KMS-11 (cell line): Measurements from ENCODE around the gene LOXL3.
A peak's percentile ranks its signal among the peaks of the same experiment; 100 is the strongest.

Experiments used
- H2AFZ ChIP-seq: fragments of 200-600 bp; sonication (generic); 2 replicates; pipeline ENCODE4 v1.6.1; 2016; ENCODE audit warnings: antibody characterized with exemption, mixed run types, low read depth
- H3K27ac ChIP-seq: fragments of 200-600 bp; sonication (generic); 2 replicates; pipeline ENCODE4 v1.6.1; 2016; ENCODE audit warnings: mild to moderate bottlenecking, mixed run types
- H3K27me3 ChIP-seq: fragments of 200-600 bp; sonication (generic); 2 replicates; pipeline ENCODE4 v1.6.1; 2017; ENCODE audit warnings: mild to moderate bottlenecking, low read depth, mixed run types, moderate library complexity; ENCODE audit not compliant: insufficient read depth
- H3K36me3 ChIP-seq: fragments of 200-600 bp; sonication (generic); 2 replicates; pipeline ENCODE4 v1.6.1; 2017; ENCODE audit warnings: mild to moderate bottlenecking, mixed run types; ENCODE audit not compliant: insufficient read depth
- H3K4me1 ChIP-seq: fragments of 200-600 bp; sonication (generic); 2 replicates; pipeline ENCODE4 v1.6.1; 2016; ENCODE audit warnings: mild to moderate bottlenecking, low read depth, mixed run types; ENCODE audit not compliant: poor library complexity, severe bottlenecking
- H3K4me2 ChIP-seq: fragments of 200-600 bp; sonication (generic); 2 replicates; pipeline ENCODE4 v1.7.0; 2016; ENCODE audit warnings: mild to moderate bottlenecking, mixed run types
- H3K4me3 ChIP-seq: fragments of 200-600 bp; sonication (generic); IDR thresholded peaks from 2 replicates; pipeline ENCODE4 v1.6.1; 2017; ENCODE audit warnings: low read depth, low read length, mixed read lengths; ENCODE audit not compliant: insufficient read depth
- H3K79me2 ChIP-seq: fragments of 200-600 bp; sonication (generic); 2 replicates; pipeline ENCODE4 v1.6.1; 2016; ENCODE audit warnings: low read depth, mixed run types; ENCODE audit not compliant: insufficient read depth
- H3K9ac ChIP-seq: fragments of 200-600 bp; sonication (generic); 2 replicates; pipeline ENCODE4 v1.6.1; 2016; ENCODE audit warnings: mild to moderate bottlenecking, mixed run types
- H4K20me1 ChIP-seq: fragments of 200-600 bp; sonication (generic); 2 replicates; pipeline ENCODE4 v1.6.1; 2016; ENCODE audit warnings: mild to moderate bottlenecking, mixed run types; ENCODE audit not compliant: insufficient read depth
- CTCF ChIP-seq: fragments of 200-600 bp; sonication (generic); conservative IDR thresholded peaks from 2 replicates; pipeline ENCODE4 v1.6.1; 2017; ENCODE audit warnings: low read depth, mild to moderate bottlenecking, antibody characterized with exemption, low read length, moderate library complexity, mixed read lengths

Gene LOXL3

GRCh38 chr2:74551530-74551929, 2.2 kb downstream of the LOXL3 start:
- no peak overlapping the region for H3K27ac ChIP-seq
- H4K20me1 ChIP-seq, result no peaks in the 10 kb centered on the region

GRCh38 chr2:74550231-74550630, 3.5 kb downstream of the LOXL3 start:
- no peak overlapping the region for H2AFZ ChIP-seq
- peaks cover 10% of the 10 kb centered on the region for H3K4me1 ChIP-seq
- H3K9ac ChIP-seq, result no peak overlapping the region
- no peaks in the 10 kb centered on the region for H3K79me2 ChIP-seq
- no peak overlapping the region for H3K27ac ChIP-seq
- TF ChIP-seq CTCF, result no peak
- no peaks in the 10 kb centered on the region for H3K36me3 ChIP-seq
- no peak overlapping the region for H3K4me2 ChIP-seq
- H3K4me3 ChIP-seq, result no peak overlapping the region
- no peaks in the 10 kb centered on the region for H4K20me1 ChIP-seq
- peaks cover 19% of the 10 kb centered on the region; the same call in 1 of the 2 replicates for H3K27me3 ChIP-seq

More at GRCh38 chr2:74551530-74551929, 2.2 kb downstream of the LOXL3 start:
- no peaks in the 10 kb centered on the region for H3K79me2 ChIP-seq
- H3K4me2 ChIP-seq, result no peak overlapping the region
- no peak overlapping the region for H2AFZ ChIP-seq
- no peaks in the 10 kb centered on the region for H3K36me3 ChIP-seq
- H3K27me3 ChIP-seq, result peaks cover 19% of the 10 kb centered on the region; the same call in 1 of the 2 replicates
- TF ChIP-seq CTCF, result no peak
- H3K4me3 ChIP-seq, result no peak overlapping the region
- no peak overlapping the region for H3K9ac ChIP-seq
- H3K4me1 ChIP-seq, result peaks cover 13% of the 10 kb centered on the region

- Histone ChIP-seq H3K4me2 (no peak overlapping the region; the same call in 1 of the 2 replicates), H3K4me1 (peaks cover 8% of the 10 kb centered on the region), H3K79me2 (no peaks in the 10 kb centered on the region), H4K20me1 (no peaks in the 10 kb centered on the region), H2AFZ (peak overlapping the region; percentile 23), H3K9ac (no peak overlapping the region), H3K27me3 (peaks cover 19% of the 10 kb centered on the region; the same call in 1 of the 2 replicates), H3K36me3 (no peaks in the 10 kb centered on the region), H3K27ac (no peak overlapping the region), H3K4me3 (no peak overlapping the region)
- no peak for TF ChIP-seq CTCF
Measured at GRCh38 chr2:74548900-74549826, 4.6 kb downstream of the LOXL3 start.

- no peak for TF ChIP-seq CTCF
- Histone ChIP-seq H3K9ac (no peak overlapping the region), H3K36me3 (no peaks in the 10 kb centered on the region), H2AFZ (0 out of 2 replicates have a peak overlapping the region, but pooled peaks have one; percentile 23), H3K4me1 (peaks cover 2% of the 10 kb centered on the region), H3K27me3 (peaks cover 19% of the 10 kb centered on the region; the same call in 1 of the 2 replicates), H3K4me3 (no peak overlapping the region), H3K79me2 (no peaks in the 10 kb centered on the region), H3K27ac (no peak overlapping the region), H3K4me2 (no peak overlapping the region; the same call in 1 of the 2 replicates), H4K20me1 (no peaks in the 10 kb centered on the region)
Measured at GRCh38 chr2:74548285-74548899, 5.3 kb downstream of the LOXL3 start.
